Transverse colon (tissue), 4 donors: ENCODE measurements around the gene CABCOCO1. TPM values are rescaled to one million over a fixed set of nuclear protein-coding genes. Genes with fewer than 3 reads are reported as not detected.
A peak's percentile ranks its signal among the peaks of the same experiment; 100 is the strongest.

Experiments
- DNase-seq: peaks from one replicate; pipeline ENCODE4 v3.0.0-alpha.2; 2019
- H3K27ac ChIP-seq, 4 donors: fragments of 200-600 bp; sonication (generic); 2 replicates each; pipeline ENCODE4 v1.5.1; 2016 to 2018; ENCODE audit warnings: inconsistent platforms in 4 of 4
- H3K27me3 ChIP-seq: fragments of 200-600 bp; sonication (generic); 2 replicates; pipeline ENCODE4 v1.5.1; 2017; ENCODE audit warnings: inconsistent platforms
- H3K36me3 ChIP-seq, 4 donors: fragments of 200-600 bp; sonication (generic); 2 replicates each; pipeline ENCODE4 v1.5.1; 2017 to 2019; ENCODE audit warnings: inconsistent platforms in 4 of 4
- H3K4me1 ChIP-seq, 4 donors: fragments of 200-600 bp; sonication (generic); 2 replicates each; pipeline ENCODE4 v1.5.1; 2017 to 2020; ENCODE audit warnings: inconsistent platforms in 4 of 4
- H3K4me3 ChIP-seq, 4 donors: fragments of 200-600 bp; sonication (generic); 1 replicate in 1 of 4; 2 replicates in 3 of 4; pipeline versions ENCODE4 v1.5.1 to v1.6.1; 2017 to 2019; ENCODE audit warnings: inconsistent platforms in 4 of 4
- H3K9me3 ChIP-seq, 2 donors: fragments of 200-600 bp; sonication (generic); 2 replicates each; pipeline ENCODE4 v1.5.1; 2017 to 2019; ENCODE audit warnings: inconsistent platforms in 2 of 2
- CTCF ChIP-seq, 5 experiments: fragments of 200-600 bp in 3 of 5; fragments of 450-650 bp in 2 of 5; sonication (generic) in 3 of 5; IDR thresholded peaks; 1 replicate in 2 of 5; 2 replicates in 3 of 5; pipeline ENCODE4 v1.5.1; 2016 to 2017; ENCODE audit warnings: antibody characterized with exemption in 5 of 5, inconsistent platforms in 3 of 5, mild to moderate bottlenecking in 2 of 5, moderate library complexity in 1 of 5
- EP300 ChIP-seq: sonication (generic); formaldehyde crosslinking; IDR thresholded peaks from one replicate; pipeline ENCODE4 v1.6.1; 2017; ENCODE audit warnings: antibody characterized with exemption, low read depth
- POLR2A ChIP-seq: fragments of 450-650 bp; IDR thresholded peaks from one replicate; pipeline ENCODE4 v1.6.1; 2016; ENCODE audit warnings: antibody characterized with exemption, mild to moderate bottlenecking, moderate library complexity
- POLR2AphosphoS5 ChIP-seq, 3 donors: sonication (generic); formaldehyde crosslinking; IDR thresholded peaks; one replicate each; pipeline ENCODE4 v1.6.1; 2016; ENCODE audit warnings: antibody characterized with exemption in 3 of 3
- WGBS, 2 donors: methylation state at CpG; one replicate each; pipeline ENCODE4 v1.1.5; 2018; ENCODE audit warnings: low coverage in 1 of 2; 5-methylcytosine and 5-hydroxymethylcytosine counted together
- in situ Hi-C, 4 donors: fragments of 200-750 bp; cut with MboI; loops; one replicate each; pipeline versions ENCODE4 v1.15.0 to v1.15.1; 2017; ENCODE audit warnings: low sequenced_read_pairs in 3 of 4, low pct_ligation_motif_present in 1 of 4, low pct_unique_long_range_greater_than_20kb in 1 of 4
- intact Hi-C: fragments of 100-400 bp; cut with DNase I; formaldehyde crosslinking; loops from one replicate; pipeline ENCODE4 v1.15.1; 2023; ENCODE audit warnings: low total_unique reads
- total RNA-seq, 4 donors: library from RNA; depleted of rRNA; stranded (reverse); fragments of >200 nt; gene quantifications; one replicate each; pipeline ENCODE4 v1.1.0, GENCODE V29; 2016

The CABCOCO1 gene
- total RNA-seq, 4 donors from 2014 or later, result not detected

GRCh38 chr10:61750943-61751471 is 88.3 kb downstream of the CABCOCO1 start:
- in situ Hi-C loops, result loop anchor here in 1 of 4 donors (25.0 kb wide), 1 partner anchor 486 kb away; no protein-coding TSS in a partner anchor
- intact Hi-C loops, result loop anchor here (5.0 kb wide), 1 partner anchor 744 kb away; no protein-coding TSS in a partner anchor
- Histone ChIP-seq H3K27ac (peak overlapping the region; percentile 45 to 66 (median 64)), H3K27me3 (no peaks in the 10 kb centered on the region), H3K4me1 (peaks cover 14 to 26% (median 19%) of the 10 kb centered on the region in 4 donors), H3K36me3 (no peaks in the 10 kb centered on the region), H3K9me3 (no peaks in the 10 kb centered on the region), H3K4me3 (no peak overlapping the region)
- 25 to 30% methylated on average over 4 to 6 of the region's 6 CpGs for WGBS, 2 donors
- peak; percentile 88 for DNase-seq
- TF ChIP-seq EP300, result no peak
- TF ChIP-seq POLR2AphosphoS5 (IDR thresholded peaks at IDR 0.05), result peak in 1 of 3 donors; percentile 29
- TF ChIP-seq POLR2A, result no peak
- peak; percentile 65 to 84 (median 72) for TF ChIP-seq CTCF (IDR thresholded peaks at IDR 0.05)

GRCh38 chr10:61751599-61751998 is 88.9 kb downstream of the CABCOCO1 start:
- WGBS, 2 donors, result 24 to 33% methylated on average over 3 of the region's 3 CpGs
- TF ChIP-seq CTCF (IDR thresholded peaks at IDR 0.05) (no peak), EP300 (no peak), POLR2AphosphoS5 (IDR thresholded peaks at IDR 0.05) (no peak), POLR2A (no peak)
- in situ Hi-C loops (loop anchor here in 1 of 4 donors (25.0 kb wide), 1 partner anchor 486 kb away; no protein-coding TSS in a partner anchor), intact Hi-C loops (loop anchor here (5.0 kb wide), 1 partner anchor 744 kb away; no protein-coding TSS in a partner anchor)
- H3K27ac ChIP-seq, result peak overlapping the region; percentile 45 to 66 (median 64)
- no peaks in the 10 kb centered on the region for H3K36me3 ChIP-seq
- no peaks in the 10 kb centered on the region for H3K9me3 ChIP-seq
- peaks cover 14 to 26% (median 19%) of the 10 kb centered on the region in 4 donors for H3K4me1 ChIP-seq
- no peak for DNase-seq
- no peak overlapping the region for H3K4me3 ChIP-seq
- H3K27me3 ChIP-seq, result no peaks in the 10 kb centered on the region

GRCh38 chr10:61752111-61753011 is 89.6 kb downstream of the CABCOCO1 start:
- Histone ChIP-seq H3K4me3 (no peak overlapping the region), H3K27me3 (no peaks in the 10 kb centered on the region), H3K9me3 (no peaks in the 10 kb centered on the region), H3K4me1 (peaks cover 14 to 27% (median 20%) of the 10 kb centered on the region in 4 donors), H3K36me3 (no peaks in the 10 kb centered on the region), H3K27ac (peak overlapping the region; percentile 45 to 66 (median 64))
- in situ Hi-C loops, result loop anchor here in 1 of 4 donors (25.0 kb wide), 1 partner anchor 485 kb away; no protein-coding TSS in a partner anchor
- TF ChIP-seq POLR2A, result no peak
- TF ChIP-seq CTCF (IDR thresholded peaks at IDR 0.05), result no peak
- no peak for TF ChIP-seq POLR2AphosphoS5 (IDR thresholded peaks at IDR 0.05)
- TF ChIP-seq EP300, result no peak
- 20 to 21% methylated on average over 6 of the region's 6 CpGs for WGBS, 2 donors
- intact Hi-C loops, result loop anchor here (5.0 kb wide), 1 partner anchor 745 kb away; no protein-coding TSS in a partner anchor
- DNase-seq, result no peak

- WGBS, 2 donors, result 91 to 92% methylated on average over 3 of the region's 3 CpGs
- H3K9me3 ChIP-seq, result no peaks in the 10 kb centered on the region
- no peak overlapping the region for H3K27ac ChIP-seq
- no peaks in the 10 kb centered on the region for H3K27me3 ChIP-seq
- intact Hi-C loops (loop anchor here (5.0 kb wide), 1 partner anchor 746 kb away; no protein-coding TSS in a partner anchor), in situ Hi-C loops (loop anchor here in 1 of 4 donors (25.0 kb wide), 1 partner anchor 484 kb away; no protein-coding TSS in a partner anchor)
- no peaks in the 10 kb centered on the region for H3K36me3 ChIP-seq
- no peak overlapping the region for H3K4me3 ChIP-seq
- TF ChIP-seq EP300 (no peak), POLR2AphosphoS5 (IDR thresholded peaks at IDR 0.05) (no peak), POLR2A (no peak), CTCF (IDR thresholded peaks at IDR 0.05) (no peak)
- DNase-seq, result no peak
- peaks cover 14 to 35% (median 20%) of the 10 kb centered on the region in 4 donors for H3K4me1 ChIP-seq
Measured at GRCh38 chr10:61753453-61753852, 90.7 kb downstream of the CABCOCO1 start.
